Thyroid gland (tissue), 4 donors: ENCODE results near the gene ZNF774.

ENCODE experiments used
- POLR2A ChIP-seq, 2 donors: fragments of 450-650 bp; IDR thresholded peaks; one replicate each; pipeline ENCODE4 v1.6.1; 2017; ENCODE audit warnings: antibody characterized with exemption in 2 of 2, mild to moderate bottlenecking in 2 of 2, moderate library complexity in 1 of 2
- TF ChIP-seq, protein P1 (sequence below), 6 experiments: fragments of 200-600 bp in 3 of 6; fragments of 450-650 bp in 3 of 6; sonication (generic) in 3 of 6; IDR thresholded peaks; one replicate each; pipeline ENCODE4 v1.5.1; 2016 to 2019; ENCODE audit warnings: antibody characterized with exemption in 6 of 6, mild to moderate bottlenecking in 2 of 6, inconsistent platforms in 1 of 6, moderate library complexity in 1 of 6

DNA sequence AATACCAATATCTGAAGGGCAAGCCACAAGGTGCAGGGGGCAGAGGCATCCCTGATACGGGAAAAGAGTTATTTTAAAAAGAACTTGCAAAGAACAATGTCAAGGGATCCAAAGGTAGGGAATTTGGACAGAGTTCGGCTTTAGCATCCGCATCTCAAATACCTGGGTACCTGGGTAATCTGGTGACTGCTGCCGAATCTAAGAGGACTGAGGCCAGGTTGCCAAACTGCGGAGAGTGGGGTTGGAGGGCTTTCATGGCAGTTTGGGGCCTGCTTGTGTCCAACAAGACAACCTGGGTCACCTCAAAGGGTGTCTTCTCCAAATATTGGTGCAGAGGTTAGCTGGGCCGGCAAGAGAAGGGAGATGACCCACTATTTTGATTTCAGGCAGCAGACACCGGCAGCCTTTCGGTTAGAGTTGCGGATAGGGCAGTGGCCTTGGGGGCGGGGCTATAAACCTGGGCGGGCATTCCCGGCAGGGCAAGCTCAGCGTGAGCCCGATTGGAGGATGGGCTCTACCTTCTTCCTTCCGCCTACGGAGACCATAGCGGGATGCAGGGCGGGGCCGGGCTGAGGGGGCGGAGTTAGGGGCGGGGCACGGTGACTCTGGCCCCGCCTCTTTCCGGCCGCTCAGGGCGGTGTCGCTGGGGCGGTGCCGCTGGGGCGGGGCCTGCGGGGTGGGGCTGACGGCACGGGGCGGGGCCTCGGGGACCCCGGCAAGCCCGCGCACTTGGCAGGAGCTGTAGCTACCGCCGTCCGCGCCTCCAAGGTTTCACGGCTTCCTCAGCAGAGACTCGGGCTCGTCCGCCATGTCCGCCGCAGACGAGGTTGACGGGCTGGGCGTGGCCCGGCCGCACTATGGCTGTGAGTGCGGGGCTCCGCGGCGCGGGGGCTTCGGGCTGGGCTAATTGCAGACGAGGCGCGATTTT lies 35.7 kb downstream of the ZNF774 start, which contains the start of gene IQGAP1:
- TF ChIP-seq, protein P1, sequence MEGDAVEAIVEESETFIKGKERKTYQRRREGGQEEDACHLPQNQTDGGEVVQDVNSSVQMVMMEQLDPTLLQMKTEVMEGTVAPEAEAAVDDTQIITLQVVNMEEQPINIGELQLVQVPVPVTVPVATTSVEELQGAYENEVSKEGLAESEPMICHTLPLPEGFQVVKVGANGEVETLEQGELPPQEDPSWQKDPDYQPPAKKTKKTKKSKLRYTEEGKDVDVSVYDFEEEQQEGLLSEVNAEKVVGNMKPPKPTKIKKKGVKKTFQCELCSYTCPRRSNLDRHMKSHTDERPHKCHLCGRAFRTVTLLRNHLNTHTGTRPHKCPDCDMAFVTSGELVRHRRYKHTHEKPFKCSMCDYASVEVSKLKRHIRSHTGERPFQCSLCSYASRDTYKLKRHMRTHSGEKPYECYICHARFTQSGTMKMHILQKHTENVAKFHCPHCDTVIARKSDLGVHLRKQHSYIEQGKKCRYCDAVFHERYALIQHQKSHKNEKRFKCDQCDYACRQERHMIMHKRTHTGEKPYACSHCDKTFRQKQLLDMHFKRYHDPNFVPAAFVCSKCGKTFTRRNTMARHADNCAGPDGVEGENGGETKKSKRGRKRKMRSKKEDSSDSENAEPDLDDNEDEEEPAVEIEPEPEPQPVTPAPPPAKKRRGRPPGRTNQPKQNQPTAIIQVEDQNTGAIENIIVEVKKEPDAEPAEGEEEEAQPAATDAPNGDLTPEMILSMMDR (IDR thresholded peaks at IDR 0.05) = no peak
- TF ChIP-seq POLR2A (IDR thresholded peaks at IDR 0.05) = peak; percentile 59 to 90
